ENCODE data around the gene PTRH2. TPM values are rescaled to one million over a fixed set of nuclear protein-coding genes. Genes with fewer than 3 reads are reported as not detected.

The PTRH2 gene
- total RNA-seq, 1 experiment from 2014 or later, result 40.8 TPM

- no peaks in the 10 kb centered on the region for H3K23me2 ChIP-seq (ENCODE audit: insufficient read length, low read depth, low read length, poor library complexity, severe bottlenecking)
- Mint-ChIP-seq H3K4me1 (no peaks in the 10 kb centered on the region), H3K27me3 (ENCODE audit: low read depth) (no peaks in the 10 kb centered on the region), H3K36me3 (ENCODE audit: insufficient read depth in 1 of 3, low read depth in 3 of 3) (peaks cover 68 to 92% (median 87%) of the 10 kb centered on the region in 3 experiments), H3K9me3 (peaks cover 0 to 4% of the 10 kb centered on the region in 2 experiments; a peak in 1 of 5 replicates), H3K4me3 (no peak overlapping the region), H3K27ac (no peak overlapping the region)
- no peaks in the 10 kb centered on the region for H3K4me1 ChIP-seq (ENCODE audit: insufficient read depth, low read length)
- no peaks in the 10 kb centered on the region for H4K20me1 ChIP-seq (ENCODE audit: control insufficient read depth, insufficient read depth, insufficient read length)
- H2BK12ac ChIP-seq (ENCODE audit: insufficient read length, low read depth, low read length), result no peak overlapping the region
- H3K9ac ChIP-seq (ENCODE audit: extremely low read depth, insufficient read length, low read length), result no peak overlapping the region
- no peak overlapping the region for H2AK5ac ChIP-seq (ENCODE audit: insufficient read length, low read length)
- no peak overlapping the region for H4K91ac ChIP-seq (ENCODE audit: insufficient read length, low read depth, low read length)
- no peak overlapping the region for H2BK120ac ChIP-seq (ENCODE audit: low read depth, low read length, poor library complexity, severe bottlenecking)
- H3T11ph ChIP-seq (ENCODE audit: low read length), result no peak overlapping the region
- no peak overlapping the region for H3K14ac ChIP-seq (ENCODE audit: insufficient read depth, low read length)
- H3K27ac ChIP-seq (ENCODE audit: insufficient read length, low read depth, low read length), result no peak overlapping the region
- WGBS (ENCODE audit: extremely low coverage, insufficient read length, low lambda C conversion rate), result no CpG with 5 or more reads among the region's 2 CpGs
- no peak for DNase-seq
- TF ChIP-seq CTCF (conservative IDR thresholded peaks at IDR 0.05), result no peak
- H3K4me2 ChIP-seq (ENCODE audit: insufficient read depth, insufficient read length, low read length), result no peak overlapping the region
- H4K5ac ChIP-seq (ENCODE audit: insufficient read length, low read depth, low read length), result no peak overlapping the region
- H2BK15ac ChIP-seq (ENCODE audit: low read depth, low read length), result no peak overlapping the region
- H3K9me3 ChIP-seq (ENCODE audit: control insufficient read depth, low read depth, low read length), result no peaks in the 10 kb centered on the region
- no peaks in the 10 kb centered on the region for H3K27me3 ChIP-seq (ENCODE audit: insufficient read depth, low read length)
- no peaks in the 10 kb centered on the region; the same call in 1 of the 2 replicates for H3K79me2 ChIP-seq (ENCODE audit: insufficient read depth, low read length)
- H3K56ac ChIP-seq (ENCODE audit: insufficient read length, low read depth, low read length), result no peak overlapping the region
- no peak overlapping the region for H4K8ac ChIP-seq (replicated peaks; ENCODE audit: insufficient read length, low read depth, low read length)
- H3K79me1 ChIP-seq (ENCODE audit: insufficient read depth, low read depth, low read length, poor library complexity, severe bottlenecking), result peaks cover 4% of the 10 kb centered on the region
- no peak overlapping the region for H3K4ac ChIP-seq (ENCODE audit: low read depth, low read length)
- no peak overlapping the region for H2BK20ac ChIP-seq (ENCODE audit: low read depth, low read length, poor library complexity, severe bottlenecking)
- H3K23ac ChIP-seq (ENCODE audit: insufficient read length, low read depth, low read length), result no peak overlapping the region
- H2BK5ac ChIP-seq (ENCODE audit: insufficient read length, low read length), result no peak overlapping the region
- H3K18ac ChIP-seq (ENCODE audit: insufficient read length, low read depth, low read length), result no peak overlapping the region
- no peak overlapping the region for H2AFZ ChIP-seq (ENCODE audit: low read length)
Observed at GRCh38 chr17:59652119-59652518, 55.1 kb downstream of the PTRH2 start.
